SKM-1 (cell line): Measurements from ENCODE around the gene HORMAD2.

Experiments
- DNase-seq: peaks from one replicate; lab custom pipeline; 2025; ENCODE audit not compliant: unreplicated experiment; lab: John Stamatoyannopoulos, UW

HORMAD2 gene

DNA sequence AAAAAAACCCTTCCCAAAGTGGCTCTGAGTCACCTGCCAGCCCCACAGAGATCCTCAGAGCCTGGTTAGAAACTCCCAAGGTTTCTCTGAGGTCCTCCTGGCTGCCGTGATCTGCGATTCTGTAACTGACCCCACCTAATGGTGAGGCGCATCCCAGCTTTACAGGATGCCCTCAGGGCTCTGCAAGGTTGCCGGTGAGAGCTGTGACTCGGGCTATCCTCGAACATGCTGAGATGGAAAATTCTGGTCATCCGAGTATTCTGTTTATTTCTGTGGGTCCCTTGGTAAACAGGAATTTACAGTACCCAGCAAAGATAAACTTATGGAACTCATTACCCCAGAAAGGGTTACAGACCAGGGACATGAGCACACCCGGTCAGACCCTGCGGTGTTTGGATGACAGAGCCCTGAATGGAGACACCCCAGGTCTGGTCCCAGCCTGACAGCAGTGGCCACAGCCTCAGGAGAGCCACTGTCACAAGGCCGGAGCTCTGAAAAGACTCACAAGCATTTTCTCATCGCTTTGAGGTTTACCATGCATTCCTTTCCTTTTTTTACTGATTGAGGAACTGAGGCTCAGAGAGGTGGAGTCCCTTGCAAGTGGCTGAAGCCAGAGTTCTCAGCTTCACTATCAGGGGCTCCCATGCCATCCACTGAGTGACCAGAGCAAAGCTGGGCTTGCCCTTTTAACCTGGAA lies 144.0 kb downstream of the HORMAD2 start:
- no peak for DNase-seq

DNA sequence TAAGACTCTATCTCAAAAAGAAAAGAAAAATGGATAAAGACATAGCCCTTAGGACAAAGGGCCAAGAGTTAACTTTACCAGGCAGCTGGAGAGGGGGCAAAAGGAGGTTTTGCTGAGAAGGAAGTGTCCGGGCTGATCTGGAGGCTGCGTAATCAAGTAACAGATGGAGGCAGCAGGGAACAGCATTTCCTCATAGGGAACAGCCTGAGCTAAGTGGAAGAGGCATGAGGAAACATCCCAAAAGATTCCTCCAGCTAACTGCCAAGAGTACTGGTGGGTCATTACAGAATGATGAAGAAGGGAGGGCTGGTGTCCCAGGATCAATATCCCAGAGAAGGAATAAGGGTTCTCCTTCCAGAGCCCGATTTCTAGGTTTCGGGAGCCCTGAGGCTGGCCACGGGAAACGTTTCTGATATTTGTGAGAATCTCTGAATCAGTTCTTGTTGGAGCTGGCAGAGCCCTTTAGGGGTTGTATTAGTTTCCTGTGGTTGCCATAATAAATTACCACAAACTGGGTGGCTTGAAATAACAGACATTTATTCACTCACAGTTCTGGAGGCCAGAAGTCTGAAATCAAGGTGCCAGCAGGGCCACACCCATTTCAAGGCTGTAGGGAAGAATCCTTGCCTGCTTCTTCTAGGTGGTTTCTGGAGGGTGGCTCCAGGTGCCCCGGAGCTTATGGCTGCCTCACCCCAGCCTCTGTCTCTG lies 145.1 kb downstream of the HORMAD2 start:
- no peak for DNase-seq

DNA sequence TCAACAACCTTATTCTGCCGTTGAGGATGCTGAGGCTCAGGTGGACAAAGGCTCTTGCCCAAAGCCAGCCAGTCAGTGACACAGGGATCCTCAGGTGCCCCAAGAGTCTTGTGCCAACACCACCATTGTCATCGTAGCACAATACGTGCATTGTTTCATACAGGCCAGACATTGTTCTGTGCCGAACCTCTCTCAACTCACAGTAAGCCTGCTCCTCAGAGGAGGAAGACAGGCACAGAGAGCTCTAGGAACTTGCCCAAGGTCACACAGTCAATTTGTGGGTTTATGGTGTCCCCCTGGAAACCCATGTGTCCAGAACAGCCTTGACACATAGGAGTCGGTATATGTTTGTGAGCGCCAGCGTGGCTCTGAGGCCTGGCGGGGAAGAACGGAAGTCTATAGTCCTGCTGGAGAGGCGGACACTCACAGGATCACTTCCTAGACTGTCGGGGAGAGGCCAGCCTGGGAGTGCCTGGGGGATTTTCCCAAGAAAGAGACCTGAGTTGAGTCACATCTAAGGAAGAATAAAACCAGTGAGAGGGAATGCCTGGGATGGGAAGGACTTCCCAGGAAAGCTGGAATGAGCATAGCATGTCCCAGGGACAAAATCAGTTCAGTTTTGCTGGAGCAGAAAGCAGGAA lies 146.0 kb downstream of the HORMAD2 start:
- no peak for DNase-seq
